Natural killer cell (primary cell): ENCODE data around the gene TMBIM6. TPM values are rescaled to one million over a fixed set of nuclear protein-coding genes. Genes with fewer than 3 reads are reported as not detected.

Source experiments
- ATAC-seq, 3 donors: fragments of 150-1000 bp in 2 of 3; fragments of 200-7000 bp in 1 of 3; cut with Tn5 transposase; 1 replicate in 1 of 3; 2 replicates in 2 of 3; pipeline ENCODE4 v1.10.0; 2021; ENCODE audit warnings: mild to moderate bottlenecking in 2 of 3, moderate library complexity in 2 of 3
- DNase-seq, 2 donors: peaks; one replicate each; pipeline versions ENCODE4 v3.0.0 to v3.0.0-alpha.2; 2013 to 2021; ENCODE audit warnings: mixed read lengths in 1 of 2
- H3K27ac ChIP-seq: one replicate; pipeline ENCODE4 v1.5.1; 2013; ENCODE audit warnings: mild to moderate bottlenecking, low read length
- H3K27me3 ChIP-seq: one replicate; pipeline ENCODE4 v1.6.1; 2013; ENCODE audit warnings: low read length; ENCODE audit not compliant: control insufficient read depth, insufficient read depth
- H3K36me3 ChIP-seq: one replicate; pipeline ENCODE4 v1.6.1; 2013; ENCODE audit warnings: low read length; ENCODE audit not compliant: control insufficient read depth, insufficient read depth
- H3K4me1 ChIP-seq: one replicate; pipeline ENCODE4 v1.6.1; 2013; ENCODE audit warnings: low read length; ENCODE audit not compliant: control insufficient read depth, insufficient read depth
- H3K4me3 ChIP-seq: one replicate; pipeline ENCODE4 v1.5.1; 2013; ENCODE audit warnings: low read length
- H3K9me3 ChIP-seq: one replicate; pipeline ENCODE4 v1.6.1; 2013; ENCODE audit warnings: low read length; ENCODE audit not compliant: control insufficient read depth, insufficient read depth
- H3K27ac Mint-ChIP-seq, 2 donors: one replicate each; pipeline ENCODE4 v1.8.0; 2022; ENCODE audit warnings: mild to moderate bottlenecking in 2 of 2, mixed read lengths in 2 of 2, moderate library complexity in 1 of 2
- H3K27me3 Mint-ChIP-seq, 2 donors: one replicate each; pipeline ENCODE4 v1.8.0; 2022; ENCODE audit warnings: low read depth in 2 of 2, mixed read lengths in 2 of 2
- H3K36me3 Mint-ChIP-seq: one replicate; pipeline ENCODE4 v1.8.0; 2022; ENCODE audit warnings: mixed read lengths
- H3K4me1 Mint-ChIP-seq, 2 donors: one replicate each; pipeline ENCODE4 v1.8.0; 2022; ENCODE audit warnings: mixed read lengths in 2 of 2
- H3K4me3 Mint-ChIP-seq: one replicate; pipeline ENCODE4 v1.8.0; 2022; ENCODE audit warnings: mild to moderate bottlenecking, moderate library complexity, mixed read lengths
- H3K9me3 Mint-ChIP-seq, 2 donors: one replicate each; pipeline ENCODE4 v1.8.0; 2022; ENCODE audit warnings: mixed read lengths in 2 of 2
- WGBS: methylation state at CpG from one replicate; pipeline ENCODE4 v1.1.7; 2013; ENCODE audit warnings: missing lambda C conversion rate; ENCODE audit not compliant: insufficient coverage; 5-methylcytosine and 5-hydroxymethylcytosine counted together
- intact Hi-C: fragments of 100-400 bp; cut with micrococcal nuclease; formaldehyde crosslinking; loops from one replicate; pipeline ENCODE4 v1.14.2; 2022
- total RNA-seq, 4 donors: library from RNA; stranded (reverse); fragments of 120-200 nt in 1 of 4; gene quantifications; one replicate each; pipeline versions ENCODE4 v1.2.3 to v1.2.4, GENCODE V29; 2013 to 2022
- TF ChIP-seq, protein P1 (sequence below): fragments of 200-600 bp; IDR thresholded peaks from one replicate; pipeline ENCODE4 v1.8.0; 2022; ENCODE audit warnings: antibody characterized with exemption

The TMBIM6 gene
- total RNA-seq, 3 donors from 2014 or later (not counting 1 experiment from before 2014, with no cell fraction given), result 326 to 375 (median 366) TPM

GRCh38 chr12:49796606-49797448 is 55.5 kb downstream of the TMBIM6 start:
- H3K4me1 Mint-ChIP-seq, result no peaks in the 10 kb centered on the region
- no peak overlapping the region for H3K4me3 Mint-ChIP-seq
- intact Hi-C loops, result no loop called here
- no peaks in the 10 kb centered on the region for H3K4me1 ChIP-seq
- 91% methylated on average over 17 of the region's 17 CpGs for WGBS
- no peak overlapping the region for H3K27ac Mint-ChIP-seq
- peaks cover 20% of the 10 kb centered on the region for H3K36me3 ChIP-seq
- H3K27me3 Mint-ChIP-seq, result no peaks in the 10 kb centered on the region
- no peak overlapping the region for H3K27ac ChIP-seq
- DNase-seq (no peak), ATAC-seq (no peak)
- H3K4me3 ChIP-seq, result no peak overlapping the region
- no peaks in the 10 kb centered on the region for H3K9me3 Mint-ChIP-seq
- no peaks in the 10 kb centered on the region for H3K9me3 ChIP-seq
- no peaks in the 10 kb centered on the region for H3K36me3 Mint-ChIP-seq
- TF ChIP-seq, protein P1, sequence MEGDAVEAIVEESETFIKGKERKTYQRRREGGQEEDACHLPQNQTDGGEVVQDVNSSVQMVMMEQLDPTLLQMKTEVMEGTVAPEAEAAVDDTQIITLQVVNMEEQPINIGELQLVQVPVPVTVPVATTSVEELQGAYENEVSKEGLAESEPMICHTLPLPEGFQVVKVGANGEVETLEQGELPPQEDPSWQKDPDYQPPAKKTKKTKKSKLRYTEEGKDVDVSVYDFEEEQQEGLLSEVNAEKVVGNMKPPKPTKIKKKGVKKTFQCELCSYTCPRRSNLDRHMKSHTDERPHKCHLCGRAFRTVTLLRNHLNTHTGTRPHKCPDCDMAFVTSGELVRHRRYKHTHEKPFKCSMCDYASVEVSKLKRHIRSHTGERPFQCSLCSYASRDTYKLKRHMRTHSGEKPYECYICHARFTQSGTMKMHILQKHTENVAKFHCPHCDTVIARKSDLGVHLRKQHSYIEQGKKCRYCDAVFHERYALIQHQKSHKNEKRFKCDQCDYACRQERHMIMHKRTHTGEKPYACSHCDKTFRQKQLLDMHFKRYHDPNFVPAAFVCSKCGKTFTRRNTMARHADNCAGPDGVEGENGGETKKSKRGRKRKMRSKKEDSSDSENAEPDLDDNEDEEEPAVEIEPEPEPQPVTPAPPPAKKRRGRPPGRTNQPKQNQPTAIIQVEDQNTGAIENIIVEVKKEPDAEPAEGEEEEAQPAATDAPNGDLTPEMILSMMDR, result no peak
- H3K27me3 ChIP-seq, result no peaks in the 10 kb centered on the region

- Histone ChIP-seq H3K4me3 (no peak overlapping the region), H3K27me3 (no peaks in the 10 kb centered on the region), H3K9me3 (no peaks in the 10 kb centered on the region), H3K27ac (no peak overlapping the region), H3K4me1 (no peaks in the 10 kb centered on the region), H3K36me3 (peaks cover 22% of the 10 kb centered on the region)
- DNase-seq, result no peak
- WGBS, result 94% methylated on average over 2 of the region's 2 CpGs
- Mint-ChIP-seq H3K27ac (no peak overlapping the region), H3K9me3 (no peaks in the 10 kb centered on the region), H3K36me3 (no peaks in the 10 kb centered on the region), H3K4me1 (no peaks in the 10 kb centered on the region), H3K27me3 (no peaks in the 10 kb centered on the region), H3K4me3 (no peak overlapping the region)
- TF ChIP-seq, protein P1, result no peak
- intact Hi-C loops, result no loop called here
- ATAC-seq, result no peak
These were observed 56.1 kb downstream of the TMBIM6 start for GRCh38 chr12:49797449-49797776.

DNA sequence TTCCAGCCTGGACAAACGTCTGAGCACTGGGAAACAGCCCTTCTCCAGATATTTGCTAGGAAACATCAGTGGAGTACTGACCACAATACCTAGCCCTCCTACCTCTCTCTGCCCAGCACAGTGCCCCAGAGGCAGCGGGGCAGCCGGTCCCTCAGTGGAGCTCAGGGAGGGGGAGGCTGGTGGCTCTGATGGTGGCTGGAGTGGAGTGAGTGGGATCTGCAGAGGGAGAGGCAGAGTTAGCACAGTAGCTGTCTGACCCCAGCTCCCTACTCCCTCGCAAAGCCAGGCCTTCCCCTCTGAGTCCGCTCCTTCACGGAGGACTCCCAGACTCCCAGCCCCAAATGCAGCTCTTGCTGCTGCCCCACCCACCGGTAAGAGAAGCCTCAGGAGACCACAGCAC is 56.9 kb downstream of the TMBIM6 start:
- H3K4me3 ChIP-seq, result no peak overlapping the region
- peaks cover 26% of the 10 kb centered on the region for H3K36me3 ChIP-seq
- Mint-ChIP-seq H3K27ac (no peak overlapping the region), H3K36me3 (no peaks in the 10 kb centered on the region), H3K4me1 (no peaks in the 10 kb centered on the region), H3K27me3 (no peaks in the 10 kb centered on the region), H3K4me3 (no peak overlapping the region), H3K9me3 (no peaks in the 10 kb centered on the region)
- H3K27me3 ChIP-seq, result no peaks in the 10 kb centered on the region
- 88% methylated on average over 5 of the region's 7 CpGs for whole genome bisulfite sequencing
- TF ChIP-seq, protein P1, result no peak
- ATAC-seq (no peak), DNase-seq (no peak)
- intact Hi-C loops, result no loop called here
- H3K9me3 ChIP-seq, result no peaks in the 10 kb centered on the region
- no peaks in the 10 kb centered on the region for H3K4me1 ChIP-seq
- no peak overlapping the region for H3K27ac ChIP-seq

- Mint-ChIP-seq H3K9me3 (no peaks in the 10 kb centered on the region), H3K27me3 (no peaks in the 10 kb centered on the region), H3K4me1 (no peaks in the 10 kb centered on the region), H3K4me3 (no peak overlapping the region), H3K36me3 (no peaks in the 10 kb centered on the region), H3K27ac (no peak overlapping the region)
- H3K27ac ChIP-seq, result no peak overlapping the region
- no peaks in the 10 kb centered on the region for H3K4me1 ChIP-seq
- TF ChIP-seq, protein P1, result no peak
- intact Hi-C loops, result no loop called here
- no peak for DNase-seq
- peaks cover 30% of the 10 kb centered on the region for H3K36me3 ChIP-seq
- no peaks in the 10 kb centered on the region for H3K9me3 ChIP-seq
- H3K27me3 ChIP-seq, result no peaks in the 10 kb centered on the region
- WGBS, result 64% methylated on average over 2 of the region's 2 CpGs
- no peak for ATAC-seq
- H3K4me3 ChIP-seq, result no peak overlapping the region
These were observed 57.6 kb downstream of the TMBIM6 start for GRCh38 chr12:49798934-49799333.
